HEK293 (cell line): ENCODE data around the gene NXPH4.

Source experiments
- CTCF ChIP-seq: fragments of 450-650 bp; formaldehyde crosslinking; IDR thresholded peaks from 2 replicates; pipeline ENCODE4 v1.5.1; 2016; ENCODE audit warnings: missing biosample characterization, missing genetic modification characterization
- PBX3 ChIP-seq: sonication (generic); formaldehyde crosslinking; IDR thresholded peaks from 2 replicates; pipeline ENCODE4 v1.8.1; 2022; ENCODE audit warnings: mild to moderate bottlenecking, moderate library complexity, missing genetic modification reagents
- ZNF23 ChIP-seq: fragments of 450-650 bp; formaldehyde crosslinking; IDR thresholded peaks from 2 replicates; pipeline ENCODE4 v1.5.1; 2016; ENCODE audit warnings: missing biosample characterization, missing genetic modification characterization, borderline replicate concordance
- ZNF449 ChIP-seq: fragments of 450-650 bp; formaldehyde crosslinking; IDR thresholded peaks from 2 replicates; pipeline ENCODE4 v1.5.1; 2017; ENCODE audit warnings: missing biosample characterization, mild to moderate bottlenecking, missing genetic modification characterization, moderate library complexity
- ZNF677 ChIP-seq: fragments of 450-650 bp; IDR thresholded peaks from 2 replicates; pipeline ENCODE4 v1.5.0; 2018; ENCODE audit warnings: missing biosample characterization, mild to moderate bottlenecking, missing genetic modification characterization, moderate library complexity

GRCh38 chr12:57266681-57267080 lies 50.1 kb downstream of the NXPH4 start:
- TF ChIP-seq ZNF677 (no peak), CTCF (tag by site-specific recombination) (no peak), ZNF23 (tag by site-specific recombination) (no peak), PBX3 (CRISPR knock-in tag) (no peak), ZNF449 (tag by site-specific recombination) (no peak)
